Subcutaneous abdominal adipose tissue (tissue), 5 donors: ENCODE measurements around the gene MAP2K7.
A peak's percentile ranks its signal among the peaks of the same experiment; 100 is the strongest.

Source experiments
- H3K27ac ChIP-seq: one replicate; pipeline ENCODE4 v1.7.0; 2013; ENCODE audit warnings: low read depth, mild to moderate bottlenecking, inconsistent platforms, low read length, moderate library complexity
- H3K27me3 ChIP-seq, 5 donors: one replicate each; pipeline ENCODE4 v1.7.0; 2013; ENCODE audit warnings: low read length in 5 of 5, inconsistent platforms in 1 of 5; ENCODE audit not compliant: control insufficient read depth in 5 of 5, insufficient read depth in 4 of 5
- H3K36me3 ChIP-seq, 5 donors: one replicate each; pipeline ENCODE4 v1.7.0; 2013; ENCODE audit warnings: low read length in 5 of 5; ENCODE audit not compliant: control insufficient read depth in 5 of 5, insufficient read depth in 5 of 5
- H3K4me1 ChIP-seq, 5 donors: one replicate each; pipeline ENCODE4 v1.7.0; 2013; ENCODE audit warnings: low read length in 5 of 5, mild to moderate bottlenecking in 3 of 5, moderate library complexity in 1 of 5; ENCODE audit not compliant: control insufficient read depth in 5 of 5, insufficient read depth in 5 of 5
- H3K4me3 ChIP-seq, 5 donors: one replicate each; pipeline ENCODE4 v1.7.0; 2013; ENCODE audit warnings: low read length in 5 of 5, low read depth in 1 of 5
- H3K9ac ChIP-seq, 5 donors: one replicate each; pipeline ENCODE4 v1.7.0; 2013; ENCODE audit warnings: low read length in 5 of 5, mild to moderate bottlenecking in 4 of 5, moderate library complexity in 3 of 5
- H3K9me3 ChIP-seq, 5 donors: one replicate each; pipeline ENCODE4 v1.7.0; 2013; ENCODE audit warnings: low read length in 5 of 5; ENCODE audit not compliant: control insufficient read depth in 5 of 5
- donor health status: healthy.
- donor health status: healthy.
- donor health status: healthy.
- donor health status: healthy.
- donor health status: healthy.

MAP2K7 gene

DNA sequence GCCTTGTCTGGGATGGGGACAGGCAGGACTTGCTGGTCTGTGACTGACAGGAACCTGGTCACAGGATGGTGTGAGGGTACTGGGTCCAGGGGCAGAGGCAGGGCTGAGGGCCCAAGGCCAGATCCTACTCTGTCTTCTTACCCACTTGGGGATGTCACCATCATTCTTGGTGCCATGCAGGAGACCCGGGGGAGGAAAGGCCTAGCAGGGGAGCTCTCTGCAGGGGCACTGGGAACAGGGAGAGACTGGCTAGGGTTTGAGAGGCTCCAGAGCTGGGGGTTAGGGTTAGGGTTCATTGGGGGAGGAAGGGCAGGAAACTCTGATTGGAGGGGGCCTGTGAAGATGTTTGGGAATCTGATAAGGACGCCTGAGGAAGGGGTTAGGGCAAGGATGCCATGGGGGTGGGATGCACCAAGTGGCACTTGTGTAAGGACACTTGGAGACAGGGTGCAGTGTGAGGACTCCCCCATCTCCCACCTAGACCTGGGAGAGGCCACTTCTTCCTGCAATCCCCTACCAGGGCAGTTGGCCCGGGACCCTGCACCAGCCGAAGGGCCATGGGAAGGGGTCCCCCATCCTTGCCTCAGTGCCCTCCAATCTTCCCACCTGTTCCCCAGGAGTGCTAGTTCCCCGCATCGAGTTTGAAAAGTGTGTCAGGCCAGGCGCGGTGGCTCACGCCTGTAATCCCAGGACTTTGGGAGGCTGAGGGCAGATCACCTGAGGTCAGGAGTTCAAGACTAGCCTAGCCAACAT lies 36.4 kb upstream of the MAP2K7 start:
- H3K27me3 ChIP-seq, result peaks cover 6 to 32% (median 30%) of the 10 kb centered on the region in 5 donors
- H3K4me1 ChIP-seq, result peaks cover 0 to 36% (median 30%) of the 10 kb centered on the region in 5 donors
- H3K36me3 ChIP-seq, result peaks cover 0 to 5% (median 0%) of the 10 kb centered on the region in 5 donors
- H3K27ac ChIP-seq, result no peak overlapping the region
- no peak overlapping the region for H3K4me3 ChIP-seq
- H3K9me3 ChIP-seq, result no peaks in the 10 kb centered on the region
- no peak overlapping the region for H3K9ac ChIP-seq

DNA sequence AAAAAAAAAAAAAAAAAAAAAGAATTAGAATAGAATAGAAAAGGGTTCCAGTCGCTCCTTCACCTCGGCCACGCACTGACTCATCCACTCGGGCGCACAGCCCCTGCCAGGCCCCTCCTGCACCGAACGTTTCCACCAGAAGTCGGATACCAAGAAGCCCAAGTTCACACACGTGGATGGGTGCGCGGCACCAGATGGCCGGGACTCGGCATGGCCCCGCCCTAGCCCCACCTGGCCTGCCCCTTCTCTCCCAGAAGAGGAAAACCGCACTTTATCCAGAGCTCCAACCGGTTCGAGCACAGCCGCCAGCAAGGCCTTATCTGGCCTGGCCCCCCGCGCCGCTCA lies 35.4 kb upstream of the MAP2K7 start:
- Histone ChIP-seq H3K27me3 (peaks cover 13 to 42% (median 39%) of the 10 kb centered on the region in 5 donors), H3K9ac (no peak overlapping the region), H3K27ac (no peak overlapping the region), H3K9me3 (no peaks in the 10 kb centered on the region), H3K36me3 (peaks cover 0 to 3% (median 0%) of the 10 kb centered on the region in 5 donors), H3K4me1 (peaks cover 0 to 36% (median 31%) of the 10 kb centered on the region in 5 donors), H3K4me3 (peak overlapping the region in 3 of 5 donors; percentile 49 to 64 (median 62))

DNA sequence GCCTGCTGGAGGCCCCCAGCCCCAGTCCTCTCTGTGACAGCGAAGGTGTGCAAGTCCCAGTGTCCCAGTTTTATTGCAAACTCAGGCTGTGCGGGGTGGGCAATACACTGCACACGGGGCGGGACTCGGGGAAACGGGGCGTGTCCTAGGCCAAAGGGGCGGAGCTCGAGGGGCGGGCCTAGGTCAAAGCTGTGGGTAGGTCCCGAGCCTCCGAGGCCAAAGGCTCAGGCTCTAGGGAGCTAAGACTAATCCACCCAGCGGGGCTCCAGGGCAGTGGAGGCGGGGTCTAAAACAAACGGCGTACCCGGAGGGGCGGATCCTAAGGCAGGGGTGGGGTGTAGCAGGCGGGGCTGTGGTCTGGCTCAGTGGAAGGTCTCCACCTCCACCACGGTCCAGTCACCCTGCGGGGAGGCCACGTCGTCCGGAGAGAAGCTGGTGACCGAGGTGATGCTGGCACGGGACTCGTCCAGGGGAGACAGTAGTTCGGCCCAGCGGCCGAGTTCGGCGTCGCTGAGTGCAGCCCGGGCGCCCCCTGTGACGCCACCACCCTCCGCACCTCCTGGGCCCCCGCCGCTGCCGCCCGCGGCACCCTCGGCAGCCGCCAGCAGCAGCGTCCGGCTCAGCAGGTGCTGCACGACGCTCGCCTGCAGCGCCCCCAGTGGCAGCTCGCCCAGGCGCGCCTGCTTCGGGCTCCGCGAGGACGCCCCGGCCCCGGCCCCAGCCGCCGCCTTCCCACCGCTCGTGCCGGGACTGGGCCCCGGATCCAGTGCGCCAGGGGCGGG lies 34.8 kb upstream of the MAP2K7 start:
- Histone ChIP-seq H3K36me3 (no peaks in the 10 kb centered on the region), H3K4me1 (peaks cover 0 to 37% (median 31%) of the 10 kb centered on the region in 5 donors), H3K4me3 (peak overlapping the region in 4 of 5 donors; percentile 42 to 64 (median 56)), H3K9ac (peak overlapping the region in 1 of 5 donors; percentile 16), H3K27me3 (peaks cover 16 to 47% (median 40%) of the 10 kb centered on the region in 5 donors), H3K27ac (no peak overlapping the region), H3K9me3 (no peaks in the 10 kb centered on the region)

DNA sequence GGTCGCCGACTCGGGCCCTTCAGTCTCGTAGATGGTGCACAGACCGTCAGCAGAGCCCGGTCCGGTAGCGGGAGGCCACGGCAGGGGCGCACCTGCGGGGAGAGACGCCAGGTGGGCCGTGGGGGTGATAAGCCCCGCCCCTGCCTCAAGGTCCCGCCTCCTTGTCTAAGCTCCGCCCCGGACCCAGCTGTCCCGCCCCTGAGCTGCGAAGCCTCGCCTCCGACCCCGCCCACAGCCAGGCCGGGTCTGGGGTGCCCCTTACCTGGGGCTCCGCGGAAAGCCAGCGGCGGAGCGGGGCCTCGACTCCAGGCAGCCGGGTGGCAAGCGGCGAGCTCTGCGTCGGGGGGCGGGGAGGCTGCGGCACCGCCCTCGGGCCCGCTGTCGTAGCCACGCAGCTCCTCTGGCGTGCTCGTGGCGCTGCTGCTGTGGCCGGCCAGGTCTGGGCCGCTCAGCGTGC lies 34.2 kb upstream of the MAP2K7 start:
- H3K4me3 ChIP-seq, result peak overlapping the region in 3 of 5 donors; percentile 49 to 64 (median 62)
- no peaks in the 10 kb centered on the region for H3K36me3 ChIP-seq
- peaks cover 19 to 45% (median 42%) of the 10 kb centered on the region in 5 donors for H3K27me3 ChIP-seq
- H3K27ac ChIP-seq, result no peak overlapping the region
- H3K4me1 ChIP-seq, result peaks cover 0 to 42% (median 33%) of the 10 kb centered on the region in 5 donors
- H3K9me3 ChIP-seq, result no peaks in the 10 kb centered on the region
- H3K9ac ChIP-seq, result no peak overlapping the region

DNA sequence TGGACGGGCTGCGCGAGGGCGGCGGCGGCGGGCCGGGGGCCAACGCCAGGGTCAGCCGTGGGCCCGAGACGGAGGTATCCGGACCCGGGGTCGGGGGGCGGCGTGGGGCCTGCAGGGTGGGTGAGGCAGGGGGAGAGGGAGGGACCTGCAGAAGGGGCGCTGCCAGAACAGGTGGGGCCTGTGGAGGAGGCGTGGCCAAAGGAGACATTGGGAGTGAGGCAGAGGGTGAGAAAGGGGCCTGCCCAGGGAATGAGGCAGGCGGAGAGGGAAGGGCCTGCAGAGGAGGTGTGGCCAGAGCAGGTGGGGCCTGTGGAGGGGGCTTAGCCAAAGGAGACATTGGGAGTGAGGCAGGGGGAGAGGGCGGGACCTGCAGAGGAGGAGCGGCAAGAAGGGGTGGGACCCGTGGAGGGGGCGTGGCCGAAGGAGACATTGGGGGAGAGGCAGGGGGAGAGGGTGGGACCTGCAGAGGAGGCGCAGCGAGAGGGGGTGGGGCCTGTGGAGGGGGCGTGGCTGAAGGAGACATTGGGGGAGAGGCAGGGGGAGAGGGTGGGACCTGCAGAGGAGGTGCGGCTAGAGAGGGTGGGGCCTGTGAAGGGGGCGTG lies 33.7 kb upstream of the MAP2K7 start:
- Histone ChIP-seq H3K4me1 (peaks cover 0 to 45% (median 37%) of the 10 kb centered on the region in 5 donors), H3K9me3 (no peaks in the 10 kb centered on the region), H3K4me3 (peak overlapping the region in 3 of 5 donors; percentile 49 to 64 (median 49)), H3K36me3 (no peaks in the 10 kb centered on the region), H3K27me3 (peaks cover 24 to 47% (median 45%) of the 10 kb centered on the region in 5 donors), H3K27ac (no peak overlapping the region), H3K9ac (no peak overlapping the region)

DNA sequence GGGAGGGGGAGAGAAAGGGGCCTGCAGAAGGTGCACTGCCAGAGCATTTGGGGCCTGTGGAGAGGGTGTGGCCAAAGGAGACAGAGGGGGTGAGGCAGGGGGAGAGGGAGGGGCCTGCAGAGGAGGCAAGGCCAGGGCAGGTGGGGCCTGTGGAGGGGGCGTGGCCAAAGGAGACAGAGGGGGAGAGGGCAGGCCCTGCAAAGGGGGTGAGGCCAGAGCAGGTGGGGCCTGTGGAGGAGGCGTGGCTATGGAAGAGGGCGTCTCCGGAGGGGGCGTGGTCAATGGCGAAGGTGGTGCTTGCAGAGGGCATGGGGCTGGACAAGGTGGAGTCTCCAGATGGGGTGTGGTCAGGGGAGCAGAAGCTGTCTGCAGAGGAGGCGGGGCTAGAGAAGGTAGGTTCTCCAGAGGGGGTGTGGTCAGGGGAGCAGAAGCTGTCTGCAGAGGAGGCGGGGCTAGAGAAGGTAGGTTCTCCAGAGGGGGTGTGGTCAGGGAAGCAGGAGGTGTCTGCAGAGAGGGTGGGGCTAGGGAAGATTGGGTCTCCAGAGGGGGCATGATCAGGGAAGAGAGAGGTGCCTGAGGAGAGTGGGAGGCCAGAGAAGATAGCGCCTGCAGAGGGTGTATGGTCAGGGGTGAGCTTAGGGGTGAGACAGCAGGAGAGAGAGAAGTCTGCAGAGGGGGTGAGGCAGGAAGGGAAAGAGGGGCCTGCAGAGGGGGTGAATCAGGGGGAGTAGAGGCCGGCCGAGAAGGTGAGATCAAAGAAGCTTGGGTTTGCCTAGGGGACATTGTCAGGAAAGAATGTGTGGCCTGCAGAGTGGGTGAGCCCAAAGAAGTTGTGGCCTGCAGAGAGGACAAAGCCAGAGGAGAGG lies 32.9 kb upstream of the MAP2K7 start:
- Histone ChIP-seq H3K27ac (no peak overlapping the region), H3K9me3 (no peaks in the 10 kb centered on the region), H3K9ac (no peak overlapping the region), H3K36me3 (no peaks in the 10 kb centered on the region), H3K4me1 (peaks cover 0 to 45% (median 37%) of the 10 kb centered on the region in 5 donors), H3K4me3 (no peak overlapping the region), H3K27me3 (peaks cover 28 to 43% (median 37%) of the 10 kb centered on the region in 5 donors)

DNA sequence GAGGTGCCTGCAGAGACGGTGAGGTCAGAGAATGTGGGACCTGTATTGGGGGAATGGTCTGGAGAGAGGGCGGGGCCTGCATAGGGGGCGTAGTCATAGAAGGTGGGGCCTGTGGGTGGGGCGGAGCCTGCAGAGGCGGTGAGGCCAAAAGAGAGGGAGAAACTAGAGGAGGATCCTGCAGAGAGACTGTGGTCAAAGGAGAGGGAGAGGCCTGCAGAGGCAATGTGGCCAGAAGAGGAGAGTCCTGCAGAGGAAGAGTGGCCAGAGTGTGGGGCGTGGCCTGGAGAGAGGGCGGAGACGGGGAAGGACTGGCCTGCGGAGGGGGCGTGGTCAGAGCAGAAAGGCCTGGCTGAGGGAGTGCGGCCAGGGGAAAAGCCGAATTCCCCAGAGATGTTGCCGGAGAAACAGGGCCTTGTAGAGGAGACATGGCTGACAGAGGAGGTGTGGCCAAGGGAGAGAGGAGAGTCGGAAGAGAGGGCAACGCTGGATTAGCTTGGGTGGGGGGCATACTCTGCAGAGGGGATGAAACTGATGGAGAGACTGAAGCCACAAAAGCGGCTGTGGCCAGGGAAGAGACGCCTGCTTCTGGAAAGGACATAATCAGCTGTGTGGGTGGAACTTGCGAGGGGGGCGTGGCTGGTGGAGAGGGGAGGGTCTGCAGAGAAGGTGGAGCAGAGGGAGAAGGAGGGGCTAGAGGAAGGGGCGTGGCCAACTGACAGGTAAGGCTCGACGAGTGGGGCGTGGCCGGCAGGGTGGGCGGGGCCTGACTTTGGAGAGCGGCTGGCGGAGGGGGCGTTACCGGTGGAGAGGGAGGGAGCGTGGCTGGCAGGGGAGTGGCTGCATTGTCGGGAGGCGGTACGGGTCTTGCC lies 32.0 kb upstream of the MAP2K7 start:
- peaks cover 28 to 42% (median 34%) of the 10 kb centered on the region in 5 donors for H3K27me3 ChIP-seq
- H3K4me3 ChIP-seq, result peak overlapping the region; percentile 20 to 68 (median 58)
- no peaks in the 10 kb centered on the region for H3K36me3 ChIP-seq
- peaks cover 0 to 45% (median 37%) of the 10 kb centered on the region in 5 donors for H3K4me1 ChIP-seq
- no peak overlapping the region for H3K27ac ChIP-seq
- H3K9ac ChIP-seq, result no peak overlapping the region
- no peaks in the 10 kb centered on the region for H3K9me3 ChIP-seq

DNA sequence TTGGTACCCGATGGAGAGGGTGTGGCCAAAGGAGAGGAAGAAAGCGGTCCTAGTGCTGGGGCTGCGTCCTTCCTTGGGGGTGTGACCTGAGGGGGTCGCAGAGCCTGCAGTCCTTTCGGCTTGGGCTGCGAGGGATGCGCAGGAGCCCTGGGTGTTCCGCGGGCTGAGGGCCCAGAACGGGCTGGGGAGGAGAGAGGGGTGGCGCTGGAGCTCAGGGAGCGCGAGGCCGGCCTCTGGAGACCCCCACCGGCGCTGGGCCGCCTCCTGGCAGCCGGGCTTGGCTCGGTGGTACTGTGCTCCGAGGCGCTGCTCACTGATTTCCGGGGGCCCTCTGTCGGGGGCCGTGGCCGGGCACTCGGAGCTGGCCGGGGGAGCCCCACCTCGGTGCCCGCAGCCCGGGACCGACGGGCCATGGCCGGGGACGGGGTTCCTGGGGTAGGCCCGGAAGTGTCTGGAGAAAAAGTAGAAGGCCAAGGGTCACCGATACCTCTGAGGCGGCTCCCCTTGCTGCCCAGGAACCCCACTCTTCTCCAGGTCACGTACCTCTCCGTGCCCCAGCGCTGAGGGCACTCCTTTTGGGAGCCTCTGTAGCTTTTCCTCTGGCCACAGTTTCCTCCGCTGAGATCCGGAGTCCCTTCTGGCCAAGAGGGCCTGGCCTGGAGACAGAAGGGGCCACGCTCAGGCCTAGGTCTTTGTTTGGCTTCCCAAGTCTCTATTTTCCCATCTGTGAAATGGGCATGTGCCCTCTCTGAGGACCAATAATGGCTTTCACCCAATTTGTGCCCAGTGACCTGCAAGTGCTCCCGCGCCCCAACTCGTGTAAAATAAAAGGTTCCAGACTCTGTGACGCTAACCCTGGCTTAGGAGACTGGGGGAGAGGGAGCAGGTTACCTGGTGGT lies 31.1 kb upstream of the MAP2K7 start:
- no peak overlapping the region for H3K27ac ChIP-seq
- H3K27me3 ChIP-seq, result peaks cover 24 to 34% (median 27%) of the 10 kb centered on the region in 5 donors
- H3K36me3 ChIP-seq, result no peaks in the 10 kb centered on the region
- H3K4me3 ChIP-seq, result peak overlapping the region in 2 of 5 donors; percentile 20 to 58
- H3K9me3 ChIP-seq, result no peaks in the 10 kb centered on the region
- H3K9ac ChIP-seq, result no peak overlapping the region
- H3K4me1 ChIP-seq, result peaks cover 0 to 45% (median 37%) of the 10 kb centered on the region in 5 donors
